GM12874 (cell line): Measurements from ENCODE around the gene LGALS3.

ENCODE experiments used
- CTCF ChIP-seq: IDR thresholded peaks from 2 replicates; pipeline ENCODE4 v1.5.1; 2011; ENCODE audit warnings: low read depth, mild to moderate bottlenecking, control low read depth, low read length, moderate library complexity; ENCODE audit not compliant: insufficient read depth

The LGALS3 gene

GRCh38 chr14:55123101-55123500 is 6.0 kb upstream of the LGALS3 start:
- TF ChIP-seq CTCF, result no peak

- TF ChIP-seq CTCF, result no peak
Observed at GRCh38 chr14:55123852-55124639, 5.0 kb upstream of the LGALS3 start.

DNA sequence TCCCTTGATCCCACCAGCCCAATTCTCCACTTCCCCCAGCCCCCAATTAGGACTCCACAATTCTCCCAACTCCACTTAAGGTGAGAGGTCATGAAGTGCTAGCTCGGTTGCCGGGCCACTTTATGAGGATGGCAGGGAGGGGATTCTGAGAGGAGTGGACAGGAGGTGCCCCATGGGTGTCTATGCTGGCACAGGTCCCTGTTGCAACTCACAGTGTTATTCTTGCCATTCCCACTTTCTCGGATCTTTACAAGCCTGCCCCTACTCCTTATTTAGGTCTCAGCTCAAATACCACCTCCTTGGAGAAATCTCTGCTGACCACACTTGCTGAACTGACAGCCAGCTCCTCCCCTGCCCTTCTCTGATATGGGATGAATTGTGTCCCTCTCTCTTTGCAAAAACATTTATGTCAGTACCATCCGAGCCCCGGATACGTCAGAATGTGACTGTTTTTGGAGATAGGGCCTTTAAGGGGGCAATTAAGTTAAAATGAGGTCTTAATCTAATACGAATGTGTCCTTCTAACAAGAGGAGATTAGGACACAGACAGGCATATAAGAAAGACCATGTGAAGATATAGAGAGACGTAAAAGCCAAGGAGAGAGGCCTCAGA is 4.2 kb upstream of the LGALS3 start:
- no peak for TF ChIP-seq CTCF

GRCh38 chr14:55125403-55125802 is 3.6 kb upstream of the LGALS3 start:
- no peak for TF ChIP-seq CTCF

DNA sequence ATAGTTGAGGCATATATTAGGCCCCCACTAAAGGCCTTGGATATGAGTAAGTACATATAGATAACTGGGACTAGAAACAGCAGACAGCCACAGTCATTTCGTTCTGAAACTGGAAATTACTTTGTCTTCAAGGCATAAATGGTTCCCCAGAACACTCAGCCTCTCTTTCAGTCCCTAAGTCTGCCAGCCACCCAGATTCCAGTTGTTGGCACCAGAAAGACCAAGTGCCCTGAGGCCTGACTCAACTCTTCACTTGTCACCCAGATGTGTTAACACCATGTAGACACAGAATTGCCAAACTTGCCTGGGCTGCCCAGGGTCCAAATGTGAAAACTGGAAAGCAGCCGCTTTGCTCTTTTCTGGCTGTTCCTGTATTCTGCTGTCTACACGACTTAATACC is 3.0 kb upstream of the LGALS3 start:
- TF ChIP-seq CTCF, result no peak

- no peak for TF ChIP-seq CTCF
Observed at GRCh38 chr14:55126932-55127459, 2.1 kb upstream of the LGALS3 start.

DNA sequence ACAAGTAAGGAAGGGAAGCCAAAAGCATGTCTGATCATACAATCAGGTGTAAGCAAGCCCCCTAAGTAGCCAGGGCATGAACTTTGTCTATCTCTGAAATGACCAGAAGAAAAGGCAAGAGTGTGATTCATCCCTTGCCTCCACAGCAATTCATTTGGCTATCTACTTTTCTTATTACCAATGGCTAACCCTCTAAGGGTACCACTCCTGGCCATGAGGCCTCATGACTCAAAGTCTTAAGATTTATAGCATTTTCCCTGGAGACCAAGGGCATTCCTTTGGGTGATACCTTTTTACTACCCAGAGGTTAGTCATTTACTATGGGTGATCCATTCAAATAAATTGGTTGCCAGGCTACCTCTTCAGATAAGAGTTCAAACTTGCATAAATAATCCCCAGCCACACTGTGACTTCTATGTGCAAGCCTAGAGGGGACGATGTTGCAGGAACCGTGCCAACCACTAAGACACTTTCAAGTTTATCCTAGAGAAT is 1.5 kb upstream of the LGALS3 start:
- no peak for TF ChIP-seq CTCF
